Measurements from ENCODE around the gene ISCA2.

DNA sequence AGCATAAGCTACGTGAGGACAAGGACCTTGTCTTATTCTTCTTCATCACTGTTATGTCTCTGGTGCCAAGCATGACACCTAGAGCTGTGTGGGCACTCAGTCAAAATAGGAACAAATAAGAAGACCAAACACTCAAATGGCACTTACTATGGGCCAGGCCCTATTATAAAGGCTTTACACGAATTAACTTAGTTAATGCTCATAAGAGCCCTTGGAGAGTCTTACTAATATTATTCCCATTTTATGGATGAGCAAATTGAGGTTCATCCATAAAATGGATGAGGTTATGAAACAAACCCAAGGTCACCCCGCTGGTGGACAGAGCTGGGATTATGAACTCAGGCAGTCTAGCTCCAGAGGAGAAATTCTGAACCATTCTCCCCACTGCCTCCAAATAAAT, 47.7 kb downstream of the ISCA2 start:
- TF ChIP-seq, protein P1, sequence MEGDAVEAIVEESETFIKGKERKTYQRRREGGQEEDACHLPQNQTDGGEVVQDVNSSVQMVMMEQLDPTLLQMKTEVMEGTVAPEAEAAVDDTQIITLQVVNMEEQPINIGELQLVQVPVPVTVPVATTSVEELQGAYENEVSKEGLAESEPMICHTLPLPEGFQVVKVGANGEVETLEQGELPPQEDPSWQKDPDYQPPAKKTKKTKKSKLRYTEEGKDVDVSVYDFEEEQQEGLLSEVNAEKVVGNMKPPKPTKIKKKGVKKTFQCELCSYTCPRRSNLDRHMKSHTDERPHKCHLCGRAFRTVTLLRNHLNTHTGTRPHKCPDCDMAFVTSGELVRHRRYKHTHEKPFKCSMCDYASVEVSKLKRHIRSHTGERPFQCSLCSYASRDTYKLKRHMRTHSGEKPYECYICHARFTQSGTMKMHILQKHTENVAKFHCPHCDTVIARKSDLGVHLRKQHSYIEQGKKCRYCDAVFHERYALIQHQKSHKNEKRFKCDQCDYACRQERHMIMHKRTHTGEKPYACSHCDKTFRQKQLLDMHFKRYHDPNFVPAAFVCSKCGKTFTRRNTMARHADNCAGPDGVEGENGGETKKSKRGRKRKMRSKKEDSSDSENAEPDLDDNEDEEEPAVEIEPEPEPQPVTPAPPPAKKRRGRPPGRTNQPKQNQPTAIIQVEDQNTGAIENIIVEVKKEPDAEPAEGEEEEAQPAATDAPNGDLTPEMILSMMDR (IDR thresholded peaks at IDR 0.05), result no peak
- no peak for TF ChIP-seq POLR2A (IDR thresholded peaks at IDR 0.05)

Measured in vagina (tissue), 2 donors.